Left kidney (tissue), 2 donors: ENCODE results near the gene RALB. TPM values are rescaled to one million over a fixed set of nuclear protein-coding genes. Genes with fewer than 3 reads are reported as not detected.
"Not testable (repeated sequence)": the region's sequence is repeated elsewhere in the genome, so short reads cannot be mapped to it uniquely, and the experiment has no call there.

Source experiments
- DNase-seq: peaks from one replicate; pipeline ENCODE4 v3.0.0-alpha.2; 2013
- polyA plus RNA-seq: library from polyadenylated mRNA; unstranded; fragments of 120-200 nt; gene quantifications from one replicate; pipeline ENCODE4 v1.2.1, GENCODE V29; 2013; ENCODE audit not compliant: insufficient read length

The RALB gene
- polyA plus RNA-seq, 1 donor = 73.5 TPM

DNA sequence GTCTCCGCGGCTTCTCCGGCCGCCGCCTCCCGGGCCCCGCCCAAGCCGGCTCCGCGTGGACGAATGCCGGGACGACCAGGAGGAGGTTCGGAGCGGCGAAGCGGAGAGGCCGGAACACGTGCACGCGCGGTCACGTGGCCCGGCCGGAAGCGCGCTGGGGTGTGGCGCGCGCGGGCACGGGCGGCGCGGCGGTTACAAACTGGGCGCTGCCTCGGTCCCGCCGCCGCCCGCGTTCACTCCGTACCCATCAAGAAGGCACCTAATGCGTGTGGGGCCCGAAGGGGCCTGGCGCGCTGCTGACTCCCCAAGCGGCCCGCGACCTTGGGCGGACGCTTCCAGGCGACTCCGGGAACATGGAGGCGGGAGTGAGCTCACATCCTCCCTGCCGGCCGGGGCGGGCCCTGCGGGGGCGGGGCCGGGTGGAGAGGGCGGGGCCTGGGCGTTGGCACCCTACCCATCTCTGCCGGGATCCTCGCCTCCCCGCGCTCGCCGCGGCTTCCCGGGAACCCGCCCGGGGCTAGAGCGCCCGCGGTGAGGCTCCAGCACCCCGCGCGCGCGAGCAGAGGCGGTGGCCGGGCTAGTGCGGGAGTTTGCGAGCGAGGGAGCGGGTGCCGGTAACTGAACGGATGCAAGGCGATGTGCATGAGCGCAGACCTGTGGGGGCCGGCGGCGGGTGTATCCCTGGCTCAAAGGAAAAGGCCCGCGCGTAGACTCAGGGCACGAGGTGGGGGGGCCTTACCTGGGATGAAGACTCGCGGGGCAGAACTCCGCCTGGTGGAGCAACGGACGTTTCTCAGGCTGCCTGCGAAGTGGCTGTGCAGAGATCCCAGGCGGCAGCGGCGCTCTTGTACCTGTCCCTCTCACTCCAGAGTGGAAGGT lies 29.4 kb upstream of the RALB start, which contains the start of gene TMEM185B:
TSS of gene TMEM185B (minus strand) at position 367 of the 879 bp plus-strand sequence. CDS start 424 bp downstream, outside the sequence.
- peak; percentile 86 for DNase-seq

DNA sequence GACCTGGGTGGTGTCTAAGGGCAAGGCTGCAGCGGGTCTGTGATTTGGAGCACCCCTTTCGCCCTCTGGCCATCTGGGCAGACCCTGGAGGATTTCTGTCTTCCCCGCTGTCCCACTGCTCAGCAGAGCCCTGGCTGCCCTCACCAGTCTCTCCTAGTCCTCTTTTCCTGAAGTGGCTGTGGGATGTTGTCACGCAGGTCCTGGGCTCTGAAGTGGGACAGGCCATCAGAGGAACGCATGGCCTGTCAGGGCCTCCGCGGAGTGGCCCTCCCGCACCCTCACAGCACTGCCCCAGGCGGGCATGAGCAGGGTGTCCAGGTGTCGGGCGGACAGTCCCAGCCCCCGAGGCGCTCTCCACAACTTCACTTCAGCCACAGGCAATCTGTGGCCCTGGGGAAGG lies 28.4 kb upstream of the RALB start:
- no peak for DNase-seq

DNA sequence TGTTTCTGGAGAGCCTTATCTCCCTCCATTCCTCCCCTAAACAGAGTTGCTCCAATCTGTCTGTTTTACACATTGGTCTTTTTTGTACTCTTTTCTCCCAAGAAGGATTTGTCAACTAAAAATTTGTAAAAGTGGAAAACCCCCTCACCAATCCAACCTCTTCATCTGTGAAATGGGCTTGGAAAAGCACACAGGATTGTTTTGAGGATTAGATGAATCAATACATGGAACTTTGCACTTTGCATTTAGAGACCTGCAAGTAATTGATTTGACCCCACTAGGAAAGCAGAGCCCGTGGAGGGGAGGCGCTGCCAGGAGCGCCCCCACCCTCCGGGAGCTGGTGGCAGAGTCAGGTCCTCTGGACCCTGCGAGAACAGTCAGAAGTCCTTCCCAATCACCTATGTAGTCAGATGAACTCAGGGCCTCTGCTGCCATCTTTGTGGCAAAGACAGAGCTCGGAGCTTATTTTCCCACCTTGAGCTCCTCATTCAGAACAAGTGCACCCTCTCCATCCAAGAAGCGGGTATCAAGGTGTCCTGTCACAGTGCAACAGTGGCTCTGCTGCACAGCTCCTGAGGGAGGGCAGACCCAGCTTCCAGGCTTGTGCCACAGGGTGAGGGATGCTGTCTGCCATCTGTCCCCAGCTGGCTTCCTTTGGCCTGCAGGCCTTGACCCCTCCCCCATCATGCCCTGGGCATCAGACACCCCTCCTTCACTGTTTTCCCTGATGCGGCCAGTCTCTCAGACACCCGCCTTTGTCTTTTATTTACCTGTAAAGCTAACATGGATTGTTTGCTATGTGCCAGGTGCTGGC lies 27.7 kb upstream of the RALB start:
- no peak for DNase-seq

GRCh38 chr2:120225549-120226065 lies 27.0 kb upstream of the RALB start:
- DNase-seq = no peak

- no peak for DNase-seq
Measured at GRCh38 chr2:120226316-120226715, 26.3 kb upstream of the RALB start.

- DNase-seq = no peak
Measured at GRCh38 chr2:120227111-120227991, 25.3 kb upstream of the RALB start.

- DNase-seq = no peak
Measured at GRCh38 chr2:120228503-120228902, 24.1 kb upstream of the RALB start.

- DNase-seq = no peak
Measured at GRCh38 chr2:120229341-120229740, 23.3 kb upstream of the RALB start.

DNA sequence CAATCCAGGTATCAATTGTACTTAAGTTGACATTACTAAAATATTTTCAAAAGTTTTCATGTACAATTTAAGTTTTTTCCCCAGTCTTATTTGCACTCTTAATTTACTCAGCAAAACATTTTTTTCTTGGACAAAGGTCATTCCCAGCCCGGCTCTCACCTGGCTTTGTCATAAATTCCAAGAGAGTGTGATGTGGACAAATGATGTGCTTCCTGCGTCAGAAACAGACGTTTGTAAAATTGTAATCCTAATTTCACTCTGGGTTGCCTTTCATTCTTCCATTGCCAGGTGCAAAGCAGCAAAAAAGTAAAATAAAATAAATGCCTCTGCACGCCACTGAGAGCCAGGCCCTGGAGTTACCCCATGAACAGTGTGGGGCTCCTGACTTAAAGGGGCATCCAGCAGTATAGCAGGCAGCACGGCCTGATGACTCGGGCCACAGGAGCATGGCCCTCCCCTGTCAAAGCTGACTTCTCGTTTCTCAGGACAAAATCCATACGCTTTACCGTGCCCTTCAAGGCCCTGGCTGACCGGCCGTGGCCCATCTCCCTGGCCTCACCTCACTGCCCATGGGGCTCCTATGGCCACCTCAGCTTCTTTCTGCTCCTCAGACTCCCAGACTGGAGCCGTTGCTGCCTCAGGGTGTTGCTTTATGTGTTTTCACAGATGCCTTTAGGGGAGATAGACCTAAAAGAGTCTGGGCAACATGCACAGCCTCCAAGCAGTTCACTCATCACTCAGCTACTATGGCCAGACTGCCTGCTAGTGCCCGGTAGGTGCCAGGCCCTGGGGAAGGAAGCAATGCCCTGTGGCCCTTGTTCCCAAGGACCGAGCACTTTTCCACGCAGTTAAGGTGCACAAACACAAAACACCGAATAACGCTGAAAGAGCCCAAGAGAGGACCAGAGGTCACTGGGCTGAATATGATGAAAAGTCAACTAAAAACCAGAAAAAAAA lies 21.9 kb upstream of the RALB start:
- no peak for DNase-seq

DNA sequence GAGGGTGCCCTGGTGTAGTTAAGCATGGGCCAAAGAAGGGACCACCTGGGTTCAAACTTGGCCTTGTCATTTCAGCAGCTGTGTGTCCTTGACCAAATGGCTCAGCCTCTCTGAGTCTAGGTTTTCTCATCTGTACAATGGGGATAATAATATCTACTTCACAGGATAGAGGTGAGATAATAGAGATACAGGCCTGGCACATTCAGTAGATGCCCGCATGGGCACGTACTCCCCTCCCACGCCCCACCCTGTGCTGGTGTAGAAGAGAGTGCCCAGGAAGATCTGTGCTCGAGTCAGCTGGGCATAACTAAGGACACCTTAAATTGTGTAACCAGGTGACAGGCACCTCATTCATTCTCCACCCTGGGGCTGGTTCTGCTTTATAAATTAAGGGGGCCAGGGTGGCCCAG lies 21.1 kb upstream of the RALB start:
- DNase-seq = no peak

- no peak for DNase-seq
Measured at GRCh38 chr2:120231974-120232635, 20.5 kb upstream of the RALB start.

DNA sequence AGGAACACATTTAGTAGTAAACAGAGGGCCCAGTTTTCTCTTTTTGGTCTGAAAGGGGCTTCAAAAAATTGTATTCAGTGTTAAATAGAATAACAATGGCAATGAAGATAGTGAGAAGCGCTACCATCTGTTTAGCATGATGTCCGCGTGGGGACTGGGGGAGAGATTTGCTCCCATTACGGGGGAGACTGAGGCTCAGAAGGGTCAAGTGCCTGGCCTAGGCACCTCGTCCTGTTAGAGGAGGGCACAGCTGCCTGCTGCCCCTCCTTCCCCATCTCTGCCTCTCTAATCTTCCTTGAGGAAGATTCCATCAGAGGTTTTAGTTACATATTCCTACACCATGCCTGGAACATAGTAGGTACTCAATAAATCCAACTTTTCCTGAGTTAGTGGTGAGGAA lies 19.4 kb upstream of the RALB start:
- no peak for DNase-seq

GRCh38 chr2:120235158-120235557 lies 17.5 kb upstream of the RALB start:
- not testable (repeated sequence) for DNase-seq

DNA sequence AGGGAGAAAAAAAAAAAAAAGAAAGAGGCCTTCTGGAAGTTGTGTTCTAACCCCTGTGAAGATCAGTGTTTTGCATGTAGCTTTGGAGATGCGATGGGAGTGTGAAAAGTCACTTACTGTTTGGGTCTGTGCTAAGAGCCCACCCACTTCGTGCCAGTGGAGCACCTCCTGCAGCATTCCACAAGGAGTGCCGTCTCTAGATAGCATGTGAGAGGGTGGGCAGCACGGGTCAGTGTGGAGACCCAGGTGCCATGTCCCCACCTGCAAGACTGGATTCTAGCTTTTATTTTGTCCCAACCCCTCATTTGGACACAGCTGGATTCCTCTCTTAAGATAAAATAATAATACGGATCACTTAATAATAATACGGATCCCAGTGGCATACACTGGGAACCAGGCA lies 17.0 kb upstream of the RALB start:
- DNase-seq = no peak

DNA sequence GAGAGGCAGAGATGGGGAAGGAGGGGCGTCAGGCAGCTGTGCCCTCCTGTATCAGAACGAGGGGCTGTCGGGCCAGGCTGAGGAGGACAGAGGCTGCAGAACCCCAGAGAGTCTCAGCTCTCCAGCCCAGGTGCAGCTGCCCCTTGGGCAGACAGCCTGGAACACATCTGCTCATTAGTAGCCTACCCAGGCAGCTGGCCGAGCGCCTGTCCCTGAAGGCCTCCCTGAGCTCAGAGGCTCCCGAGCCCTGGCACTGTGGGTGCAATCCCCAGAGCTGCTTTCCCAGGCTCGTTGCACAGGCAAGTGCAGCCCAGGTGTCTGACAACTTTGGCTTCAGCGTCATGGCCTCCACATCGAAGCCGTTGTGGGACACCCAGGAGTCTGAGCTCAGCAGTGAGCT lies 16.3 kb upstream of the RALB start:
- DNase-seq = no peak

- no peak for DNase-seq
Measured at GRCh38 chr2:120236791-120237190, 15.9 kb upstream of the RALB start.

GRCh38 chr2:120237491-120237902 lies 15.2 kb upstream of the RALB start:
- DNase-seq = no peak

DNA sequence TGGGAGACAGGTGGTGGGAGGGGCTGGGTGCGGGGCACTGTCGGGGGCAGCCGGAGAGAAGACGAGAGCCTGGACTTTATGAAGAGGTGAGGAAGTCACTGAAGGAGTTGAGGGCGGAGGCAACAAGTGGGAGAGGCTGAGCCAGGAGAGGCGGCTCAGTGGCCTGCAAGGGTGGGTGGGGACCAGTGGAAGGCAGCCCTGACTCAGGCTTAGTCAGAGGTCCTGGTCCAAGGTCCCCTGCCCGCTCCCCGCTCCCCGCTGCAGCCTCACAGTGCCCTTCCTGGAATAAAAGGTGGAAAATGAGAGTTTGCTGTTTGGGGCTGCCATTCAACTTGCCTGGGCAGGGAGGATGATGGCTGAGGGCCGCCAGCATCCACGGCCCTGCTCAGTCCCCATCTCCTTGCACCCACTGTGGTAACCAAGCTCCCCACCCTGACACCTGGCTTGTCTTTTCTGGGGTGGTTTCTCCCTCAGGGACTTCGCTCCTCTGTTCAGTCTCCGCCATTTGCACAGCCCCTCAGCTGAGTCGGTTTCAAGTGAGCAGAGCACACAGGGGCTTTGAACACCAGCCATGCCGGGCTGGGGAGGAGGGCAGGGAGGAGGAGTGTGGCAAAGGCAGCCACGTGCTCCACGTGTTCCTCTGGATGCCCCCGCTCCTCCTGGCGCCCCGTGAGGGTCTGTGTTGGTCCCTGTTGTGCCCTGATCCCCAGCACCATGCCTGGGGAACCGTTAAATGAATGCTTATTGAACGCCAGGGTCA lies 13.7 kb upstream of the RALB start:
- DNase-seq = no peak
